Measurements from ENCODE around the gene METTL1. TPM values are rescaled to one million over a fixed set of nuclear protein-coding genes. Genes with fewer than 3 reads are reported as not detected.

The METTL1 gene
- total and polyA plus RNA-seq, 7 experiments from 2014 or later = 11.8 to 30.9 (median 16.0) TPM

DNA sequence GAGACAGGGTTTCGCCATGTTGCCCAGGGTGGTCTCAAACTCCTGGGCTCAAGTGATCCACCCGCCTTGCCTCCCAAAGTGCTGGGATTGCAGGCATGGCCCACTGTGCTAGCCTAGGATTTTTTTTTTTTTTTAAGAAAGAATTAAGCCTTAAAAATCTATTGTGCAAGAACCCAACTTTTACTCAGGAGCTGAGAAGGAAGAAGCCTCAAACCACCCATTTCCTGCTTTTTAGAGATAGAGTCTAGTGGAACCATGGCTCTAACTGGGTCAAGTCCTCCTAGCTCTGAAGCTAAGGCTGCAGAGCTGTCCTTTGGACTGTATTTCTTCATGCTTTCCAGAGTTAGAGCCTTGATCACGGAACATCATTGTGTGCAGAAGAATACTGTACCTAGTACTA, 9.3 kb upstream of the METTL1 start:
- CTCF ChIA-PET = interaction anchor here (0.6 to 2.8 kb wide), 15 partner anchors 9 to 124 kb away, joined by 3 to 10 read pairs (median 5); partner anchors contain the start of genes EEF1AKMT3 and METTL1
- peaks cover 36 to 40% of the 10 kb centered on the region in 2 donors for H3K4me1 ChIP-seq (ENCODE audit: control insufficient read depth in 2 of 2, insufficient read depth in 2 of 2, low read length in 2 of 2)
- DNase-seq (peak in 2 of 9 donors; percentile 12 to 25), ATAC-seq (no peak)
- H3K27ac ChIP-seq (ENCODE audit: low read depth, low read length) = peak overlapping the region; percentile 52
- intact Hi-C loops (cut with micrococcal nuclease) = no loop called here
- no peaks in the 10 kb centered on the region for H3K27me3 ChIP-seq (ENCODE audit: control insufficient read depth in 2 of 2, insufficient read depth in 2 of 2, low read length in 2 of 2)
- POLR2A ChIA-PET = interaction anchor here (0.7 to 2.6 kb wide), 10 partner anchors 9 to 149 kb away, joined by 3 to 8 read pairs (median 4); partner anchors contain the start of genes B4GALNT1, CYP27B1, EEF1AKMT3 and METTL1
- H3K4me3 ChIP-seq (ENCODE audit: low read length) = peak overlapping the region; percentile 19
- Mint-ChIP-seq H3K27me3 (no peaks in the 10 kb centered on the region), H3K4me1 (peaks cover 25 to 58% (median 46%) of the 10 kb centered on the region in 7 donors), H3K27ac (peak overlapping the region; percentile 78 to 100 (median 99)), H3K36me3 (peaks cover 0 to 11% (median 5%) of the 10 kb centered on the region in 5 donors), H3K4me3 (peak overlapping the region; percentile 7 to 100 (median 98)), H3K9me3 (peaks cover 0 to 8% (median 0%) of the 10 kb centered on the region in 11 donors)
- H3K36me3 ChIP-seq (ENCODE audit: control insufficient read depth in 2 of 3, insufficient read depth in 3 of 3, low read length in 3 of 3) = peaks cover 0 to 15% (median 9%) of the 10 kb centered on the region in 3 experiments
- H3K9me3 ChIP-seq (ENCODE audit: control insufficient read depth in 2 of 3, low read length in 3 of 3) = no peaks in the 10 kb centered on the region

DNA sequence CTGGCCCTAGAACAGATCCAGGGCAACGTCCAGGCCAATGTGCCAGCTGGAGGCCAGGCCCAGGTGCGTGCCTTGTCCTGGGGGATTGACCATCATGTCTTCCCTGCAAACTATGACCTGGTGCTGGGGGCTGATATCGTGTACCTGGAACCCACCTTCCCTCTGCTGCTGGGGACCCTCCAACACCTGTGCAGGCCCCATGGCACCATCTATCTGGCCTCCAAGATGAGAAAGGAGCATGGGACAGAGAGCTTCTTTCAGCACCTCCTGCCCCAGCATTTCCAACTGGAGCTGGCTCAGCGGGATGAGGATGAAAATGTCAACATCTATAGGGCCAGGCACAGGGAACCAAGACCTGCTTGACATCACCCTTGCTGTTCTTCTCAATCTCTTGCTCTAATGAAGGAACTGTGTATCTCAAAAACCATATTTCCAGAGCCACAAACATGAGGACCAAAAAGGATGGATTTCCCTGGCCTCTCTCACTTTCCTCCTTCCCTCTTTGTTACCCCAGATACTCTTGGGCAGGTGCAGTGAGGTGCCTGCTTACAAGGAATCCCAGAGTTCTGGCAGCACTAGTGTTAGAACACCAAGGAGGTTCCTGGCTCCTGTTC, 8.5 kb upstream of the METTL1 start:
- peaks cover 0 to 6% (median under 1%) of the 10 kb centered on the region in 3 experiments for H3K36me3 ChIP-seq (ENCODE audit: control insufficient read depth in 2 of 3, insufficient read depth in 3 of 3, low read length in 3 of 3)
- ChIA-PET POLR2A (interaction anchor here (0.6 to 2.2 kb wide), 3 partner anchors 8 to 59 kb away, joined by 3 to 8 read pairs (median 5); partner anchors contain the start of genes EEF1AKMT3 and METTL1), CTCF (interaction anchor here (0.6 to 2.4 kb wide), 3 partner anchors 18 to 34 kb away, joined by 4 to 7 read pairs (median 5); no protein-coding TSS in a partner anchor)
- H3K27ac ChIP-seq (ENCODE audit: low read depth, low read length) = peak overlapping the region; percentile 8
- no peaks in the 10 kb centered on the region for H3K27me3 Mint-ChIP-seq
- H3K9me3 Mint-ChIP-seq = peaks cover 0 to 8% (median 0%) of the 10 kb centered on the region in 11 donors
- H3K27me3 ChIP-seq (ENCODE audit: control insufficient read depth in 2 of 2, insufficient read depth in 2 of 2, low read length in 2 of 2) = no peaks in the 10 kb centered on the region
- peak overlapping the region; percentile 72 to 100 (median 97) for H3K27ac Mint-ChIP-seq
- H3K4me3 ChIP-seq (ENCODE audit: low read length) = no peak overlapping the region
- no peak for ATAC-seq
- peak overlapping the region in 6 of 10 donors; percentile 4 to 100 (median 62) for H3K4me3 Mint-ChIP-seq
- H3K9me3 ChIP-seq (ENCODE audit: control insufficient read depth in 2 of 3, low read length in 3 of 3) = no peaks in the 10 kb centered on the region
- peaks cover 0 to 16% (median 5%) of the 10 kb centered on the region in 5 donors for H3K36me3 Mint-ChIP-seq
- peaks cover 36 to 40% of the 10 kb centered on the region in 2 donors for H3K4me1 ChIP-seq (ENCODE audit: control insufficient read depth in 2 of 2, insufficient read depth in 2 of 2, low read length in 2 of 2)
- intact Hi-C loops (cut with micrococcal nuclease) = no loop called here
- DNase-seq = no peak
- peaks cover 28 to 57% (median 50%) of the 10 kb centered on the region in 7 donors for H3K4me1 Mint-ChIP-seq

DNA sequence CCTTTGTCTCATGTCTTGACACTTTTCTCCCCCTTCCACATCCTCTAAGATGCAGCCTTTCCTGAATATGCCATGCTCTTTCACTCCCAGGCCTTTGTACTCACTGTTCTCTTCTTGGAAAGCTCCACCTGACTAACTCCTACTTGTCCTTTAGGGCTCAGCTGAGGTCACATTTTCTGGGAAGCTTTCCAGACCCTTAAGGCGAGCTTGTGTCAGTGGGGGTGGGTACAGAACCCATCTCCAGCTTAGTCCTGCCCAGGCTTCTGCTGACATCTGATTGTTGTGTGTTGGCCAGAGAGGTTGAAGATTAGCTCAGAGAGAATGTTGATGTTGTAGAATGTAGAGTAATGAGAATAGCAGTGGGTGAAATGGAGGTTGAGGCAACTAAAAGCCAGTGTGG, 7.8 kb upstream of the METTL1 start:
- Histone ChIP-seq H3K36me3 (ENCODE audit: control insufficient read depth in 2 of 3, insufficient read depth in 3 of 3, low read length in 3 of 3) (peaks cover 0 to 5% (median 0%) of the 10 kb centered on the region in 3 experiments), H3K4me3 (ENCODE audit: low read length) (no peak overlapping the region), H3K4me1 (ENCODE audit: control insufficient read depth in 2 of 2, insufficient read depth in 2 of 2, low read length in 2 of 2) (peaks cover 36 to 40% of the 10 kb centered on the region in 2 donors), H3K27me3 (ENCODE audit: control insufficient read depth in 2 of 2, insufficient read depth in 2 of 2, low read length in 2 of 2) (no peaks in the 10 kb centered on the region), H3K27ac (ENCODE audit: low read depth, low read length) (peak overlapping the region; percentile 8), H3K9me3 (ENCODE audit: control insufficient read depth in 2 of 3, low read length in 3 of 3) (no peaks in the 10 kb centered on the region)
- intact Hi-C loops (cut with micrococcal nuclease) = no loop called here
- peaks cover 0 to 8% (median 0%) of the 10 kb centered on the region in 11 donors for H3K9me3 Mint-ChIP-seq
- peaks cover 28 to 57% (median 50%) of the 10 kb centered on the region in 7 donors for H3K4me1 Mint-ChIP-seq
- no peak overlapping the region for H3K4me3 Mint-ChIP-seq
- peaks cover 0 to 16% (median 5%) of the 10 kb centered on the region in 5 donors for H3K36me3 Mint-ChIP-seq
- ChIA-PET CTCF (interaction anchor here (0.6 to 2.4 kb wide), 2 partner anchors 23 to 73 kb away, joined by 3 to 7 read pairs; no protein-coding TSS in a partner anchor), POLR2A (interaction anchor here (0.8 to 2.1 kb wide), 3 partner anchors 8 to 23 kb away, joined by 3 to 5 read pairs (median 3); partner anchors contain the start of genes EEF1AKMT3 and METTL1)
- no peak for DNase-seq
- peak overlapping the region in 8 of 9 donors; percentile 21 to 99 (median 88) for H3K27ac Mint-ChIP-seq
- H3K27me3 Mint-ChIP-seq = no peaks in the 10 kb centered on the region
- ATAC-seq = no peak

DNA sequence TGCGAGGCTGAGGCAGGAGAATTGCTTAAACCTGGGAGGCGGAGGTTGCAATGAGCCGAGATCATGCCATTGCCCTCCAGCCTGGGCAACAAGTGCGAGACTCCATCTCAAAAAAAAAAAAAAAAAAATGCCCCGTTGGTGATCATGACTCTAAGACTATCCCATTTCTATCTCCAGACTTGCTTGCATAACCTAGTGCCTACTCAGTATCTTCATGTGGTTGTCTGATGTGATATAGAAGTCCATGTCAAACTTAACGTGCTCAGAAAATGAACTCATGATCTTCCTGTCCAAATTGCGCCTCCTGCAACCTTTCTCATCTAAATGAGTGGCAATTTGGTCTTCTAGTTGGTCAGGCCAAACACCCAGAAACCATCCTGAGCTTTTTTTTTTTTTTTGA, 6.0 kb upstream of the METTL1 start:
- no peak overlapping the region for H3K4me3 Mint-ChIP-seq
- Histone ChIP-seq H3K36me3 (ENCODE audit: control insufficient read depth in 2 of 3, insufficient read depth in 3 of 3, low read length in 3 of 3) (peaks cover 0 to 4% (median 0%) of the 10 kb centered on the region in 3 experiments), H3K9me3 (ENCODE audit: control insufficient read depth in 2 of 3, low read length in 3 of 3) (no peaks in the 10 kb centered on the region), H3K27ac (ENCODE audit: low read depth, low read length) (no peak overlapping the region), H3K4me1 (ENCODE audit: control insufficient read depth in 2 of 2, insufficient read depth in 2 of 2, low read length in 2 of 2) (peaks cover 25 to 30% of the 10 kb centered on the region in 2 donors), H3K4me3 (ENCODE audit: low read length) (no peak overlapping the region), H3K27me3 (ENCODE audit: control insufficient read depth in 2 of 2, insufficient read depth in 2 of 2, low read length in 2 of 2) (no peaks in the 10 kb centered on the region)
- H3K4me1 Mint-ChIP-seq = peaks cover 29 to 52% (median 44%) of the 10 kb centered on the region in 7 donors
- H3K27me3 Mint-ChIP-seq = peaks cover 0 to 2% (median 0%) of the 10 kb centered on the region in 5 donors
- DNase-seq = no peak
- intact Hi-C loops (cut with micrococcal nuclease) = no loop called here
- H3K27ac Mint-ChIP-seq = no peak overlapping the region
- peaks cover 0 to 10% (median 3%) of the 10 kb centered on the region in 5 donors for H3K36me3 Mint-ChIP-seq
- no peak for ATAC-seq
- ChIA-PET CTCF (no interaction called here), POLR2A (interaction anchor here (0.7 to 0.8 kb wide), 2 partner anchors 19 to 20 kb away, joined by 3 to 5 read pairs; no protein-coding TSS in a partner anchor)
- H3K9me3 Mint-ChIP-seq = peaks cover 0 to 6% (median 0%) of the 10 kb centered on the region in 11 donors

DNA sequence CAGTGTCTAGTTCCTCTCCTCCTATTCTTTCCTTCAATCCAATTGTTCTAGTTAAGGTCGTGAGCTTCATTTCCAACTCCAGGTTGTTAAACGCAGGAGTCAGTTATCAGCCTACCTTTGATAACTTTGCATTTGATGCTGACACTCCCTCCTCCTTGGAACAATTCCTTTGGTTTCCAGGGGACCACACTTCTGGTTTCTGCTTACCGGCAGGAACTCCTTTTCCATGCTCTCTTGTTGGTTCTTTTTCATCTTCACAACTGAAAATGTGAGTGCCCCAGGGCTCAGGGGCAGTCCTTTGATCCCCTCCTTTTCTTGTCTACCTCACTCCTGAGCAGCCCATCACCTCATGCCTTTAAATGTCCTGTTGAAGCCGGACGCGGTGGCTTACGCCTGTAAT, 5.5 kb upstream of the METTL1 start:
- CTCF ChIA-PET = no interaction called here
- H3K9me3 Mint-ChIP-seq = peaks cover 0 to 5% (median 0%) of the 10 kb centered on the region in 11 donors
- peaks cover 0 to 8% (median 0%) of the 10 kb centered on the region in 5 donors for H3K36me3 Mint-ChIP-seq
- DNase-seq = no peak
- ATAC-seq = no peak
- intact Hi-C loops (cut with micrococcal nuclease) = no loop called here
- peaks cover 28 to 49% (median 41%) of the 10 kb centered on the region in 7 donors for H3K4me1 Mint-ChIP-seq
- peaks cover 0 to 3% (median 0%) of the 10 kb centered on the region in 5 donors for H3K27me3 Mint-ChIP-seq
- Histone ChIP-seq H3K27ac (ENCODE audit: low read depth, low read length) (no peak overlapping the region), H3K27me3 (ENCODE audit: control insufficient read depth in 2 of 2, insufficient read depth in 2 of 2, low read length in 2 of 2) (no peaks in the 10 kb centered on the region), H3K4me1 (ENCODE audit: control insufficient read depth in 2 of 2, insufficient read depth in 2 of 2, low read length in 2 of 2) (peaks cover 23 to 29% of the 10 kb centered on the region in 2 donors), H3K4me3 (ENCODE audit: low read length) (no peak overlapping the region), H3K36me3 (ENCODE audit: control insufficient read depth in 2 of 3, insufficient read depth in 3 of 3, low read length in 3 of 3) (no peaks in the 10 kb centered on the region), H3K9me3 (ENCODE audit: control insufficient read depth in 2 of 3, low read length in 3 of 3) (no peaks in the 10 kb centered on the region)
- POLR2A ChIA-PET = interaction anchor here (0.7 to 1.2 kb wide), 3 partner anchors 18 to 66 kb away, joined by 3 to 5 read pairs (median 3); no protein-coding TSS in a partner anchor
- H3K27ac Mint-ChIP-seq = no peak overlapping the region
- H3K4me3 Mint-ChIP-seq = no peak overlapping the region

DNA sequence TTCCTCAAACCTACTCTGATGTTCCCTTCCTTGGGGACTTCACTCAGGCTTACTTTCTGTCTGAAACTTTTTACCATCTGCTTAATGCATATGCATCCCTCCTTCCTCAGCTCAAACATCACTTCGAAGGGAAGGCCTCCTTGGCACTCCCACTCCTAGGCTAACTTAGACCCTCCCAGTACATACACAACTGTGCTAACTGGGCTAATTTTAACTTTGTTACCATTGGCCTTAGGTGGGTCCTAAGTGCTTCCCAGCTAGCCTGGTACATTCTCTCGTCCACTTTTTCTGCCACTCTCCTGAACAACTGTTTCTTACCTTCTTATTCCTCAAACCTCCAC, 4.3 kb upstream of the METTL1 start:
- no peaks in the 10 kb centered on the region for H3K9me3 Mint-ChIP-seq
- H3K27me3 Mint-ChIP-seq = peaks cover 0 to 3% (median 0%) of the 10 kb centered on the region in 5 donors
- no peak overlapping the region for H3K27ac ChIP-seq (ENCODE audit: low read depth, low read length)
- peaks cover 23 to 45% (median 37%) of the 10 kb centered on the region in 7 donors for H3K4me1 Mint-ChIP-seq
- H3K36me3 ChIP-seq (ENCODE audit: control insufficient read depth in 2 of 3, insufficient read depth in 3 of 3, low read length in 3 of 3) = peaks cover 0 to 3% (median 0%) of the 10 kb centered on the region in 3 experiments
- ChIA-PET POLR2A (interaction anchor here (1.2 kb wide), 2 partner anchors 12 to 17 kb away, joined by 3 to 5 read pairs; no protein-coding TSS in a partner anchor), CTCF (no interaction called here)
- peaks cover 15 to 23% of the 10 kb centered on the region in 2 donors for H3K4me1 ChIP-seq (ENCODE audit: control insufficient read depth in 2 of 2, insufficient read depth in 2 of 2, low read length in 2 of 2)
- peaks cover 0 to 9% (median 0%) of the 10 kb centered on the region in 5 donors for H3K36me3 Mint-ChIP-seq
- H3K27ac Mint-ChIP-seq = peak overlapping the region in 1 of 9 donors; percentile 86
- intact Hi-C loops (cut with micrococcal nuclease) = no loop called here
- ATAC-seq = no peak
- H3K4me3 Mint-ChIP-seq = no peak overlapping the region
- no peak overlapping the region for H3K4me3 ChIP-seq (ENCODE audit: low read length)
- no peaks in the 10 kb centered on the region for H3K27me3 ChIP-seq (ENCODE audit: control insufficient read depth in 2 of 2, insufficient read depth in 2 of 2, low read length in 2 of 2)
- no peaks in the 10 kb centered on the region for H3K9me3 ChIP-seq (ENCODE audit: control insufficient read depth in 2 of 3, low read length in 3 of 3)
- DNase-seq = no peak

Measured in naive thymus-derived CD4-positive, alpha-beta T cell (primary cell).